GM12878 (cell line): ENCODE measurements around the gene GPR52. TPM values are rescaled to one million over a fixed set of nuclear protein-coding genes. Genes with fewer than 3 reads are reported as not detected.

Experiments used
- ATAC-seq: fragments of 200-7000 bp; cut with Tn5 transposase; 3 replicates; pipeline ENCODE4 v1.9.1; 2020; ENCODE audit warnings: mild to moderate bottlenecking, moderate library complexity
- BruUV-seq: library from RNA; stranded (reverse); fragments of 400-500 nt; replicated peaks from 2 replicates; lab custom pipeline; 2021; lab: Mats Ljungman, UMichigan
- CTCF ChIA-PET: fragments of 300-600 bp; sonication (Branson Sonifier 250); formaldehyde crosslinking; extraction: SDS; loops from one replicate; lab custom pipeline; 2021; ENCODE audit warnings: inconsistent platforms; lab: Yijun Ruan, JAX
- POLR2A ChIA-PET: fragments of 350-600 bp; formaldehyde crosslinking; extraction: SDS; loops from one replicate; lab custom pipeline; 2021; ENCODE audit warnings: inconsistent platforms; lab: Charles Lee
- RAD21 ChIA-PET: fragments of 300-600 bp; sonication (Branson Sonifier 250); formaldehyde crosslinking; loops from one replicate; lab custom pipeline; 2023; ENCODE audit warnings: antibody characterized with exemption; ENCODE audit not compliant: unreplicated experiment; lab: Charles Lee
- SMC1A ChIA-PET: fragments of 300-600 bp; sonication (Branson Sonifier 250); formaldehyde crosslinking; loops from one replicate; lab custom pipeline; 2023; ENCODE audit not compliant: unreplicated experiment, uncharacterized antibody; lab: Charles Lee
- DNase-seq: peaks from one replicate; pipeline ENCODE4 v3.0.0-alpha.2; 2011; ENCODE audit warnings: low read depth, low spot score
- FAIRE-seq: peaks from 3 replicates; lab custom pipeline; 2011; peaks lifted over from hg19 to GRCh38; lab: Jason Lieb, UNC
- H2AFZ ChIP-seq: 2 replicates; pipeline ENCODE4 v1.6.0; 2011; ENCODE audit warnings: low read depth, low read length, control low read depth; ENCODE audit not compliant: control insufficient read depth
- H3K27ac ChIP-seq: 2 replicates; pipeline ENCODE4 v1.5.1; 2011; ENCODE audit warnings: control low read depth; ENCODE audit not compliant: control insufficient read depth, insufficient read depth
- H3K27me3 ChIP-seq, 2 experiments: replicated peaks in 1 of 2; 2 replicates each; pipeline versions ENCODE4 v1.6.0 to v1.6.1; 2011; ENCODE audit warnings: low read length in 1 of 2; ENCODE audit not compliant: control insufficient read depth in 2 of 2, insufficient read depth in 2 of 2
- H3K36me3 ChIP-seq, 2 experiments: 2 replicates each; pipeline ENCODE4 v1.5.1; 2011; ENCODE audit warnings: low read length in 1 of 2; ENCODE audit not compliant: control insufficient read depth in 2 of 2, insufficient read depth in 2 of 2
- H3K4me1 ChIP-seq: 2 replicates; pipeline ENCODE4 v1.6.1; 2011; ENCODE audit warnings: mild to moderate bottlenecking, low read length, moderate library complexity, mixed read lengths; ENCODE audit not compliant: control insufficient read depth, insufficient read depth
- H3K4me2 ChIP-seq: 2 replicates; pipeline ENCODE4 v1.6.0; 2011; ENCODE audit warnings: control low read depth; ENCODE audit not compliant: control insufficient read depth, insufficient read depth
- H3K4me3 ChIP-seq: fragments of 200-600 bp; sonication (generic); 2 replicates; pipeline ENCODE4 v1.5.1; 2016
- H3K79me2 ChIP-seq: 2 replicates; pipeline ENCODE4 v1.6.0; 2011; ENCODE audit warnings: low read length; ENCODE audit not compliant: control insufficient read depth, insufficient read depth
- H3K9ac ChIP-seq: 2 replicates; pipeline ENCODE4 v1.8.0; 2011; ENCODE audit warnings: low read length, control low read depth, mixed read lengths; ENCODE audit not compliant: control insufficient read depth, insufficient read depth
- H3K9me3 ChIP-seq: replicated peaks from 3 replicates; pipeline ENCODE4 v1.5.1; 2011; ENCODE audit warnings: mild to moderate bottlenecking, low read length; ENCODE audit not compliant: control insufficient read depth, insufficient read depth
- H4K20me1 ChIP-seq: 2 replicates; pipeline ENCODE4 v1.6.0; 2011; ENCODE audit not compliant: control insufficient read depth, insufficient read depth
- ATF7 ChIP-seq: fragments of 450-650 bp; IDR thresholded peaks from 2 replicates; pipeline ENCODE4 v1.6.1; 2016; ENCODE audit warnings: low read depth, mild to moderate bottlenecking
- CBX3 ChIP-seq: fragments of 200-600 bp; sonication (generic); IDR thresholded peaks from 2 replicates; pipeline ENCODE4 v1.6.1; 2016; ENCODE audit warnings: low read depth, borderline replicate concordance
- CBX5 ChIP-seq: sonication (generic); IDR thresholded peaks from 2 replicates; pipeline ENCODE4 v1.6.1; 2016; ENCODE audit warnings: low read depth, moderate library complexity, mild to moderate bottlenecking, inconsistent platforms
- CREB1 ChIP-seq: IDR thresholded peaks from 2 replicates; pipeline ENCODE4 v1.6.1; 2012; ENCODE audit warnings: low read depth, mild to moderate bottlenecking, inconsistent platforms
- ESRRA ChIP-seq: IDR thresholded peaks from 2 replicates; pipeline ENCODE4 v1.6.1; 2012; ENCODE audit warnings: mild to moderate bottlenecking, low read length, improper control_type of control experiment
- HDAC2 ChIP-seq: fragments of 200-600 bp; sonication (generic); IDR thresholded peaks from 2 replicates; pipeline ENCODE4 v1.6.1; 2017
- HDAC6 ChIP-seq: fragments of 200-600 bp; sonication (generic); IDR thresholded peaks from one replicate; pipeline ENCODE4 v1.8.0; 2017; ENCODE audit warnings: antibody characterized with exemption; ENCODE audit not compliant: unreplicated experiment
- NBN ChIP-seq: fragments of 450-650 bp; IDR thresholded peaks from 2 replicates; pipeline ENCODE4 v1.6.1; 2016
- NR2C1 ChIP-seq: fragments of 450-650 bp; IDR thresholded peaks from 2 replicates; pipeline ENCODE4 v1.6.1; 2017; ENCODE audit warnings: antibody characterized with exemption, mild to moderate bottlenecking, moderate library complexity
- RAD51 ChIP-seq: fragments of 450-650 bp; IDR thresholded peaks from 2 replicates; pipeline ENCODE4 v1.6.1; 2016; ENCODE audit warnings: moderate library complexity, mild to moderate bottlenecking, inconsistent platforms
- RBBP5 ChIP-seq: fragments of 200-600 bp; sonication (generic); conservative IDR thresholded peaks from 2 replicates; pipeline ENCODE4 v1.6.1; 2016
- RFX5 ChIP-seq: IDR thresholded peaks from 2 replicates; pipeline ENCODE4 v1.6.1; 2011; ENCODE audit warnings: low read depth, low read length, improper control_type of control experiment
- SMARCA5 ChIP-seq: fragments of 450-650 bp; IDR thresholded peaks from 2 replicates; pipeline ENCODE4 v1.6.1; 2017; ENCODE audit warnings: mild to moderate bottlenecking
- TCF12 ChIP-seq: IDR thresholded peaks from 2 replicates; pipeline ENCODE4 v1.6.1; 2011; ENCODE audit warnings: low read depth, mild to moderate bottlenecking, low read length
- ZNF24 ChIP-seq: fragments of 450-650 bp; IDR thresholded peaks from 2 replicates; pipeline ENCODE4 v1.6.1; 2017; ENCODE audit warnings: antibody characterized with exemption, mild to moderate bottlenecking
- WGBS: methylation state at CpG from one replicate; pipeline ENCODE4 v1.1.6; 2016; ENCODE audit warnings: low lambda C conversion rate; ENCODE audit not compliant: insufficient replicate concordance, insufficient coverage; ENCODE audit errors: missing lambda C conversion rate; 5-methylcytosine and 5-hydroxymethylcytosine counted together
- in situ Hi-C: fragments of 300-500 bp; cut with MboI; formaldehyde crosslinking; loops from 9 replicates; pipeline ENCODE4 v1.14.3; 2018; ENCODE audit warnings: mixed read lengths
- intact Hi-C: fragments of 100-400 bp; cut with micrococcal nuclease; formaldehyde crosslinking; loops from one replicate; pipeline ENCODE4 v1.14.2; 2022; ENCODE audit not compliant: unreplicated experiment
- polyA plus RNA-seq, 11 experiments: library from polyadenylated mRNA; depleted of rRNA in 4 of 11; unstranded in 6 of 11; stranded (reverse) in 5 of 11; fragments of >200 nt; fragmentation: Nextera tagmentation in 4 of 11; fragmentation: Illumina TruSeq in 1 of 11; extraction: Ambion mirVana in 4 of 11; extraction: Trizol in 1 of 11; gene quantifications; 1 replicate in 1 of 11; 2 replicates in 10 of 11; pipeline versions ENCODE4 v1.2.1 to v1.2.3, GENCODE V29; 2011 to 2016; ENCODE audit warnings: inconsistent platforms in 2 of 11, missing spikeins in 2 of 11, low read depth in 1 of 11
- total RNA-seq, 4 experiments: library from RNA; depleted of rRNA in 3 of 4; stranded (reverse); fragments of >200 nt in 3 of 4; fragmentation: Illumina TruSeq in 1 of 4; extraction: Trizol in 1 of 4; gene quantifications; 2 replicates each; pipeline versions ENCODE4 v1.2.1 to v1.2.3, GENCODE V29; 2013 to 2021
- TF ChIP-seq, protein P1 (sequence below): fragments of 450-650 bp; formaldehyde crosslinking; IDR thresholded peaks from 2 replicates; pipeline ENCODE4 v1.4.0; 2020; ENCODE audit warnings: mild to moderate bottlenecking, moderate library complexity
- TF ChIP-seq, protein P2 (sequence below): fragments of 450-650 bp; IDR thresholded peaks from 2 replicates; pipeline ENCODE4 v1.6.1; 2018; ENCODE audit warnings: borderline replicate concordance, mild to moderate bottlenecking; ENCODE audit not compliant: partially characterized antibody
- TF ChIP-seq, protein P3 (sequence below): fragments of 450-650 bp; conservative IDR thresholded peaks from 2 replicates; pipeline ENCODE4 v1.6.1; 2017; ENCODE audit warnings: mild to moderate bottlenecking, moderate library complexity

The GPR52 gene
- total and polyA plus RNA-seq, 10 of the 15 experiments (the other 5 are each of a cell fraction or from before 2014, with no cell fraction given), result 0.20 to 16.4 (median 3.2) TPM; not detected in 4

DNA sequence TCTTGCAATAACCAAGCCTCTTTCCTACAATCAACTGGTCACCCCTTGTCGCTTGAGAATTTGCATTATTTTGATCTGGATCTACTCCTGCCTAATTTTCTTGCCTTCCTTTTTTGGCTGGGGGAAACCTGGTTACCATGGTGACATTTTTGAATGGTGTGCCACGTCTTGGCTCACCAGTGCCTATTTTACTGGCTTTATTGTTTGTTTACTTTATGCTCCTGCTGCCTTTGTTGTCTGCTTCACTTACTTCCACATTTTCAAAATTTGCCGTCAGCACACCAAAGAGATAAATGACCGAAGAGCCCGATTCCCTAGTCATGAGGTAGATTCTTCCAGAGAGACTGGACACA is 743 bp downstream of the GPR52 start (continued):
- TF ChIP-seq, protein P1, sequence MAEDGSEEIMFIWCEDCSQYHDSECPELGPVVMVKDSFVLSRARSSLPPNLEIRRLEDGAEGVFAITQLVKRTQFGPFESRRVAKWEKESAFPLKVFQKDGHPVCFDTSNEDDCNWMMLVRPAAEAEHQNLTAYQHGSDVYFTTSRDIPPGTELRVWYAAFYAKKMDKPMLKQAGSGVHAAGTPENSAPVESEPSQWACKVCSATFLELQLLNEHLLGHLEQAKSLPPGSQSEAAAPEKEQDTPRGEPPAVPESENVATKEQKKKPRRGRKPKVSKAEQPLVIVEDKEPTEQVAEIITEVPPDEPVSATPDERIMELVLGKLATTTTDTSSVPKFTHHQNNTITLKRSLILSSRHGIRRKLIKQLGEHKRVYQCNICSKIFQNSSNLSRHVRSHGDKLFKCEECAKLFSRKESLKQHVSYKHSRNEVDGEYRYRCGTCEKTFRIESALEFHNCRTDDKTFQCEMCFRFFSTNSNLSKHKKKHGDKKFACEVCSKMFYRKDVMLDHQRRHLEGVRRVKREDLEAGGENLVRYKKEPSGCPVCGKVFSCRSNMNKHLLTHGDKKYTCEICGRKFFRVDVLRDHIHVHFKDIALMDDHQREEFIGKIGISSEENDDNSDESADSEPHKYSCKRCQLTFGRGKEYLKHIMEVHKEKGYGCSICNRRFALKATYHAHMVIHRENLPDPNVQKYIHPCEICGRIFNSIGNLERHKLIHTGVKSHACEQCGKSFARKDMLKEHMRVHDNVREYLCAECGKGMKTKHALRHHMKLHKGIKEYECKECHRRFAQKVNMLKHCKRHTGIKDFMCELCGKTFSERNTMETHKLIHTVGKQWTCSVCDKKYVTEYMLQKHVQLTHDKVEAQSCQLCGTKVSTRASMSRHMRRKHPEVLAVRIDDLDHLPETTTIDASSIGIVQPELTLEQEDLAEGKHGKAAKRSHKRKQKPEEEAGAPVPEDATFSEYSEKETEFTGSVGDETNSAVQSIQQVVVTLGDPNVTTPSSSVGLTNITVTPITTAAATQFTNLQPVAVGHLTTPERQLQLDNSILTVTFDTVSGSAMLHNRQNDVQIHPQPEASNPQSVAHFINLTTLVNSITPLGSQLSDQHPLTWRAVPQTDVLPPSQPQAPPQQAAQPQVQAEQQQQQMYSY, result no peak
- TF ChIP-seq NR2C1 (no peak), HDAC6 (no peak), ATF7 (no peak), HDAC2 (no peak), RFX5 (no peak), NBN (no peak), TCF12 (no peak), RAD51 (no peak), CBX3 (no peak), CREB1 (no peak), ESRRA (no peak)

DNA sequence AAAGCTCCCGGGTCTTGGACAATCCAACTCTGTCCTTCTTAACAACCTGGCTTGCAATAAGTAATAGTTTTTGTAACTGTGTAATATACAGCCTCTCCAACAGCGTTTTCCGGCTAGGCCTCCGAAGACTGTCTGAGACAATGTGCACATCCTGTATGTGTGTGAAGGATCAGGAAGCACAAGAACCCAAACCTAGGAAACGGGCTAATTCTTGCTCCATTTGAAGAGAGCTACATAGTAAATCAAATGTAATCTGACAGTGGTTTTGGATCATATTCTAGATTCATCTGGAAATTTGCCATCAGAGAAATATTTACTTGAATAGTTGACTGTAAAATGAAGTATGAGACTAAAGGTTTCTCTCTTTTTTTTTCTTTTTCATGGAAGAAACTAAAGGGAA is 1.2 kb downstream of the GPR52 start:
- WGBS, result 86% methylated on average over 5 of the region's 5 CpGs
- FAIRE-seq, result no peak

More for the DNA sequence above, 1.2 kb downstream of the GPR52 start:
- H3K4me3 ChIP-seq, result no peak overlapping the region
- no peaks in the 10 kb centered on the region for H4K20me1 ChIP-seq
- H3K36me3 ChIP-seq, result peaks cover 0 to 4% of the 10 kb centered on the region in 2 experiments; a peak in 1 of 4 replicates
- H3K9me3 ChIP-seq, result no peaks in the 10 kb centered on the region; the same call in 2 of the 3 replicates
- TF ChIP-seq, protein P2, sequence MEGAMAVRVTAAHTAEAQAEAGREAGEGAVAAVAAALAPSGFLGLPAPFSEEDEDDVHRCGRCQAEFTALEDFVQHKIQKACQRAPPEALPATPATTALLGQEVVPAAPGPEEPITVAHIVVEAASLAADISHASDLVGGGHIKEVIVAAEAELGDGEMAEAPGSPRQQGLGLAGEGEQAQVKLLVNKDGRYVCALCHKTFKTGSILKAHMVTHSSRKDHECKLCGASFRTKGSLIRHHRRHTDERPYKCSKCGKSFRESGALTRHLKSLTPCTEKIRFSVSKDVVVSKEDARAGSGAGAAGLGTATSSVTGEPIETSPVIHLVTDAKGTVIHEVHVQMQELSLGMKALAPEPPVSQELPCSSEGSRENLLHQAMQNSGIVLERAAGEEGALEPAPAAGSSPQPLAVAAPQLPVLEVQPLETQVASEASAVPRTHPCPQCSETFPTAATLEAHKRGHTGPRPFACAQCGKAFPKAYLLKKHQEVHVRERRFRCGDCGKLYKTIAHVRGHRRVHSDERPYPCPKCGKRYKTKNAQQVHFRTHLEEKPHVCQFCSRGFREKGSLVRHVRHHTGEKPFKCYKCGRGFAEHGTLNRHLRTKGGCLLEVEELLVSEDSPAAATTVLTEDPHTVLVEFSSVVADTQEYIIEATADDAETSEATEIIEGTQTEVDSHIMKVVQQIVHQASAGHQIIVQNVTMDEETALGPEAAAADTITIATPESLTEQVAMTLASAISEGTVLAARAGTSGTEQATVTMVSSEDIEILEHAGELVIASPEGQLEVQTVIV, result no peak
- no peak for TF ChIP-seq ZNF24
- TF ChIP-seq SMARCA5, result no peak
- no peak for TF ChIP-seq RBBP5
- TF ChIP-seq, protein P3, sequence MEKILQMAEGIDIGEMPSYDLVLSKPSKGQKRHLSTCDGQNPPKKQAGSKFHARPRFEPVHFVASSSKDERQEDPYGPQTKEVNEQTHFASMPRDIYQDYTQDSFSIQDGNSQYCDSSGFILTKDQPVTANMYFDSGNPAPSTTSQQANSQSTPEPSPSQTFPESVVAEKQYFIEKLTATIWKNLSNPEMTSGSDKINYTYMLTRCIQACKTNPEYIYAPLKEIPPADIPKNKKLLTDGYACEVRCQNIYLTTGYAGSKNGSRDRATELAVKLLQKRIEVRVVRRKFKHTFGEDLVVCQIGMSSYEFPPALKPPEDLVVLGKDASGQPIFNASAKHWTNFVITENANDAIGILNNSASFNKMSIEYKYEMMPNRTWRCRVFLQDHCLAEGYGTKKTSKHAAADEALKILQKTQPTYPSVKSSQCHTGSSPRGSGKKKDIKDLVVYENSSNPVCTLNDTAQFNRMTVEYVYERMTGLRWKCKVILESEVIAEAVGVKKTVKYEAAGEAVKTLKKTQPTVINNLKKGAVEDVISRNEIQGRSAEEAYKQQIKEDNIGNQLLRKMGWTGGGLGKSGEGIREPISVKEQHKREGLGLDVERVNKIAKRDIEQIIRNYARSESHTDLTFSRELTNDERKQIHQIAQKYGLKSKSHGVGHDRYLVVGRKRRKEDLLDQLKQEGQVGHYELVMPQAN, result no peak
- TF ChIP-seq CBX5, result no peak
- TF ChIP-seq, all 136 proteins: peak for 0
- ChIA-PET RAD21 (no interaction called here), POLR2A (no interaction called here), CTCF (interaction anchor here (0.5 to 1.4 kb wide), 2 partner anchors 60 to 892 kb away, joined by 3 read pairs; no protein-coding TSS in a partner anchor), SMC1A (no interaction called here)
- Histone ChIP-seq H3K9ac (no peak overlapping the region), H3K4me2 (no peak overlapping the region), H3K4me1 (no peaks in the 10 kb centered on the region), H3K27ac (no peak overlapping the region), H2AFZ (no peak overlapping the region), H3K79me2 (no peaks in the 10 kb centered on the region), H3K27me3 (no peaks in the 10 kb centered on the region)
- in situ Hi-C loops, result no loop called here
- DNase-seq (no peak), ATAC-seq (no peak)
- intact Hi-C loops, result no loop called here
- no TSS peak for BruUV-seq
